ENCODE measurements around the gene PLPPR1. TPM values are rescaled to one million over a fixed set of nuclear protein-coding genes. Genes with fewer than 3 reads are reported as not detected.
"Not testable (repeated sequence)": the region's sequence is repeated elsewhere in the genome, so short reads cannot be mapped to it uniquely, and the experiment has no call there.

Gene PLPPR1
- total RNA-seq, 6 experiments from 2014 or later = 1.4 to 5.4 (median 1.8) TPM

GRCh38 chr9:101035098-101035497 is 6.6 kb downstream of the PLPPR1 start:
- no peaks in the 10 kb centered on the region for H3K9me3 ChIP-seq
- H3K4me3 ChIP-seq = no peak overlapping the region
- ATAC-seq (no peak), DNase-seq (no peak)
- WGBS (ENCODE audit: insufficient coverage, low coverage, low lambda C conversion rate, missing lambda C conversion rate) = 69% methylated on average over 4 of the region's 4 CpGs
- no peak overlapping the region for H3K27ac ChIP-seq
- TF ChIP-seq POLR2A (IDR thresholded peaks at IDR 0.05) (no peak), CTCF (IDR thresholded peaks at IDR 0.05) (no peak)
- intact Hi-C loops (cut with DNase I) = no loop called here
- no peaks in the 10 kb centered on the region for H3K36me3 ChIP-seq
- H3K27me3 ChIP-seq = no peaks in the 10 kb centered on the region
- H3K4me1 ChIP-seq = no peaks in the 10 kb centered on the region

DNA sequence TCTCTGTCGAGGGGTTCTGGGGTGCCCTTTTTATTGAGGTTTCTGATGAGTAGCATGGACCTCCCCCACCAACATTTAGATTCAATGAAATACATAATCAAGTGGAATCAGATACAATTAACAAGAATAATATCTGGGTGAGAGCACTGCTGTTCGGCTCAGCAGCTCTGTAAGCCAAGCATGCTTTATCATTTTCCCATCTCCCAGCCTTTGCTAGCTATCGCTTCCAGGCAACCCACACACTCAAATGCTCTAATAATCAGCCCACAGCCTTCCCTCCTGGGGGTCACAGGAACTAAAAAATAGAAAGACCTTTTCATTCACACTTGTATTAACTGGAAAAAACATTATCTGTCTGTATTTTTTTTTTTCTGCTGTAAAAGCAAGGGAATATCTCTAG is 8.9 kb downstream of the PLPPR1 start:
- Histone ChIP-seq H3K4me3 (no peak overlapping the region), H3K4me1 (no peaks in the 10 kb centered on the region), H3K27me3 (no peaks in the 10 kb centered on the region), H3K9me3 (no peaks in the 10 kb centered on the region), H3K27ac (no peak overlapping the region), H3K36me3 (no peaks in the 10 kb centered on the region)
- intact Hi-C loops (cut with DNase I) = no loop called here
- no peak for TF ChIP-seq POLR2A (IDR thresholded peaks at IDR 0.05)
- no peak for TF ChIP-seq CTCF (IDR thresholded peaks at IDR 0.05)
- no peak for DNase-seq
- no peak for ATAC-seq
- WGBS (ENCODE audit: insufficient coverage, low coverage, low lambda C conversion rate, missing lambda C conversion rate) = 77% methylated on average over 3 of the region's 3 CpGs

- DNase-seq (no peak), ATAC-seq (no peak)
- 59% methylated on average over 4 of the region's 4 CpGs for WGBS (ENCODE audit: insufficient coverage, low coverage, low lambda C conversion rate, missing lambda C conversion rate)
- no peaks in the 10 kb centered on the region for H3K27me3 ChIP-seq
- no peak overlapping the region for H3K27ac ChIP-seq
- no peaks in the 10 kb centered on the region for H3K9me3 ChIP-seq
- no peak for TF ChIP-seq CTCF (IDR thresholded peaks at IDR 0.05)
- no peak for TF ChIP-seq POLR2A (IDR thresholded peaks at IDR 0.05)
- H3K4me1 ChIP-seq = no peaks in the 10 kb centered on the region
- no peak overlapping the region for H3K4me3 ChIP-seq
- intact Hi-C loops (cut with DNase I) = no loop called here
- H3K36me3 ChIP-seq = no peaks in the 10 kb centered on the region
These were observed 10.0 kb downstream of the PLPPR1 start for GRCh38 chr9:101038488-101038887.

DNA sequence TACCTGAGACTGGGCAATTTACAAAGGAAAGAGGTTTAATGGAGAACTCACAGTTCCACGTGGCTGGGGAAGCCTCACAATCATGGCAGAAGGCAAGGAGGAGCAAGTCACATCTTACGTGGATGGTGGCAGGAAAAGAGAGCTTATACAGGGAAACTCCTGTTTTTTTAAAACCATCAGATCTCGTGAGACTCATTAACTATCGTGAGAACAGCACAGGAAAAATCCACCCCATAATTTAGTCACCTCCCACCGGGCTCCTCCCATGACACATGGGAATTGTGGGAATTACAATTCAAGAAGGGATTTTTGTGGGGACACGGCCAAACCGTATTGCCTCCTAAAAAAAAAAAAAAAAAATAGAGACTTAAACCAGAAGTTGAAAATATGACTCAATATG is 11.1 kb downstream of the PLPPR1 start:
- H3K36me3 ChIP-seq; H3K9me3 ChIP-seq; H3K27ac ChIP-seq; DNase-seq; H3K4me3 ChIP-seq; H3K27me3 ChIP-seq; ATAC-seq; intact Hi-C loops (cut with DNase I); H3K4me1 ChIP-seq: not testable (repeated sequence)
- 85% methylated on average over 6 of the region's 7 CpGs for WGBS (ENCODE audit: insufficient coverage, low coverage, low lambda C conversion rate, missing lambda C conversion rate)

- DNase-seq = no peak
These were observed 19.4 kb downstream of the PLPPR1 start for GRCh38 chr9:101047848-101048397.

More at GRCh38 chr9:101047848-101048397, 19.4 kb downstream of the PLPPR1 start:
- Histone ChIP-seq H3K27me3 (no peaks in the 10 kb centered on the region), H3K4me1 (no peaks in the 10 kb centered on the region), H3K9me3 (no peaks in the 10 kb centered on the region), H3K36me3 (no peaks in the 10 kb centered on the region), H3K4me3 (no peak overlapping the region), H3K27ac (no peak overlapping the region)
- ATAC-seq = no peak
- 75% methylated on average over 4 of the region's 4 CpGs for whole genome bisulfite sequencing (ENCODE audit: insufficient coverage, low coverage, low lambda C conversion rate, missing lambda C conversion rate)
- intact Hi-C loops (cut with DNase I) = no loop called here
- TF ChIP-seq CTCF (IDR thresholded peaks at IDR 0.05) (no peak), POLR2A (IDR thresholded peaks at IDR 0.05) (no peak)
